Keratinocyte (primary cell): Measurements from ENCODE around the gene PGK2.

Experiments
- CTCF ChIP-seq, 3 experiments: IDR thresholded peaks in 1 of 3; conservative IDR thresholded peaks in 1 of 3; optimal IDR thresholded peaks in 1 of 3; 2 replicates in 2 of 3; 3 replicates in 1 of 3; pipeline versions ENCODE3 to v1.5.1; 2011; ENCODE audit warnings: low read length in 3 of 3, mild to moderate bottlenecking in 3 of 3, moderate library complexity in 2 of 3, control low read depth in 1 of 3, inconsistent platforms in 1 of 3; ENCODE audit not compliant: insufficient read depth in 2 of 3; ENCODE audit errors: extremely low read depth in 1 of 3
- EZH2 ChIP-seq: IDR thresholded peaks from one replicate; pipeline ENCODE4 v1.6.1; 2012; ENCODE audit warnings: inconsistent platforms, mild to moderate bottlenecking, low read length, moderate library complexity

- TF ChIP-seq EZH2 (no peak), CTCF (optimal IDR thresholded peaks at IDR 0.05 in 1 of 3, IDR thresholded peaks at IDR 0.05 in 1 of 3, conservative IDR thresholded peaks at IDR 0.05 in 1 of 3; ENCODE audit: extremely low read depth in 1 of 3, insufficient read depth in 2 of 3, low read length in 3 of 3) (no peak)
These were observed 12.0 kb upstream of the PGK2 start for GRCh38 chr6:49799090-49799489.
